H1 (cell line): ENCODE results near the gene GOLGA1. TPM values are rescaled to one million over a fixed set of nuclear protein-coding genes. Genes with fewer than 3 reads are reported as not detected.

Experiments used
- CTCF ChIA-PET: fragments of 300-600 bp; sonication (Branson Sonifier 250); formaldehyde crosslinking; loops from one replicate; lab custom pipeline; 2021; ENCODE audit not compliant: partially characterized antibody; lab: Charles Lee
- POLR2A ChIA-PET: fragments of 300-600 bp; sonication (Branson Sonifier 250); formaldehyde crosslinking; loops from one replicate; lab custom pipeline; 2021; ENCODE audit warnings: inconsistent platforms; ENCODE audit not compliant: partially characterized antibody; lab: Charles Lee
- DNase-seq, 2 experiments: peaks; one replicate each; pipeline versions ENCODE4 v3.0.0 to v3.0.0-alpha.2; 2010 to 2022; ENCODE audit warnings: low spot score in 2 of 2, low read depth in 1 of 2, mixed read lengths in 1 of 2
- FAIRE-seq: peaks from 2 replicates; lab custom pipeline; 2011; peaks lifted over from hg19 to GRCh38; lab: Jason Lieb, UNC
- H2AFZ ChIP-seq: 2 replicates; pipeline ENCODE4 v1.8.1; 2012; ENCODE audit warnings: low read length, inconsistent platforms
- H2AK5ac ChIP-seq: 2 replicates; pipeline ENCODE4 v1.6.1; 2013; ENCODE audit warnings: low read depth, low read length
- H2BK120ac ChIP-seq: replicated peaks from 2 replicates; pipeline ENCODE3; 2013; ENCODE audit warnings: low read depth, low read length, inconsistent platforms
- H2BK12ac ChIP-seq: 2 replicates; pipeline ENCODE4 v1.6.1; 2013; ENCODE audit warnings: low read depth, low read length
- H2BK15ac ChIP-seq: 2 replicates; pipeline ENCODE4 v1.6.1; 2013; ENCODE audit warnings: low read length
- H2BK20ac ChIP-seq: 2 replicates; pipeline ENCODE4 v1.6.1; 2013; ENCODE audit warnings: low read length
- H2BK5ac ChIP-seq: 2 replicates; pipeline ENCODE4 v1.6.1; 2013; ENCODE audit warnings: low read depth, low read length
- H3K14ac ChIP-seq: 2 replicates; pipeline ENCODE4 v1.6.1; 2013; ENCODE audit warnings: inconsistent platforms; ENCODE audit not compliant: insufficient read length
- H3K18ac ChIP-seq: 2 replicates; pipeline ENCODE4 v1.6.1; 2013; ENCODE audit warnings: low read length; ENCODE audit errors: extremely low read depth
- H3K23ac ChIP-seq: 2 replicates; pipeline ENCODE4 v1.6.1; 2013; ENCODE audit warnings: inconsistent platforms; ENCODE audit not compliant: insufficient read length
- H3K23me2 ChIP-seq: 2 replicates; pipeline ENCODE4 v1.6.1; 2013; ENCODE audit warnings: low read depth, low read length
- H3K27ac ChIP-seq: 2 replicates; pipeline ENCODE4 v1.6.1; 2011; ENCODE audit warnings: low read depth, low read length, inconsistent platforms
- H3K27me3 ChIP-seq, 4 experiments: replicated peaks in 1 of 4; 1 replicate in 1 of 4; 2 replicates in 3 of 4; pipeline versions ENCODE4 v1.6.1 to v1.8.1; 2011 to 2013; ENCODE audit warnings: low read length in 3 of 4, mild to moderate bottlenecking in 3 of 4, inconsistent platforms in 2 of 4, mixed read lengths in 2 of 4, moderate library complexity in 1 of 4; ENCODE audit not compliant: control insufficient read depth in 3 of 4, insufficient read depth in 3 of 4; ENCODE audit errors: extremely low read depth in 1 of 4
- H3K36me3 ChIP-seq, 4 experiments: 2 replicates each; pipeline versions ENCODE4 v1.6.1 to v1.8.1; 2011 to 2013; ENCODE audit warnings: mild to moderate bottlenecking in 4 of 4, low read length in 3 of 4, moderate library complexity in 2 of 4, control low read depth in 1 of 4, inconsistent platforms in 1 of 4; ENCODE audit not compliant: insufficient read depth in 4 of 4, control insufficient read depth in 2 of 4
- H3K4ac ChIP-seq: replicated peaks from 2 replicates; pipeline ENCODE3; 2013; ENCODE audit warnings: low read length, low read depth, mixed read lengths, inconsistent platforms; ENCODE audit not compliant: insufficient read length
- H3K4me1 ChIP-seq, 4 experiments: replicated peaks in 1 of 4; 1 replicate in 1 of 4; 2 replicates in 3 of 4; pipeline versions ENCODE4 v1.6.1 to v1.8.1; 2011 to 2013; ENCODE audit warnings: low read length in 3 of 4, inconsistent platforms in 2 of 4, mixed read lengths in 1 of 4; ENCODE audit not compliant: insufficient read depth in 4 of 4, control insufficient read depth in 3 of 4
- H3K4me2 ChIP-seq, 2 experiments: 2 replicates each; pipeline versions ENCODE4 v1.6.1 to v1.8.1; 2011 to 2013; ENCODE audit warnings: low read depth in 2 of 2, low read length in 2 of 2, control low read depth in 1 of 2, inconsistent platforms in 1 of 2, mild to moderate bottlenecking in 1 of 2; ENCODE audit not compliant: insufficient read depth in 1 of 2
- H3K4me3 ChIP-seq, 4 experiments: fragments of 200-600, 300-600 bp in 1 of 4; sonication (generic), shearing (Covaris generic), sonication (Bioruptor Twin) in 1 of 4; 2 replicates each; pipeline versions ENCODE4 v1.5.1 to v1.8.1; 2011 to 2016; ENCODE audit warnings: low read length in 4 of 4, low read depth in 3 of 4, control low read depth in 2 of 4, inconsistent platforms in 2 of 4, mild to moderate bottlenecking in 2 of 4, mixed read lengths in 1 of 4, moderate library complexity in 1 of 4; ENCODE audit not compliant: insufficient read depth in 2 of 4; ENCODE audit errors: extremely low read depth in 1 of 4
- H3K56ac ChIP-seq: replicated peaks from 2 replicates; pipeline ENCODE3; 2013; ENCODE audit warnings: low read depth, mild to moderate bottlenecking, mixed read lengths, low read length, inconsistent platforms; ENCODE audit not compliant: insufficient read length
- H3K79me1 ChIP-seq: 2 replicates; pipeline ENCODE4 v1.6.1; 2013; ENCODE audit warnings: low read depth, low read length, control low read depth
- H3K79me2 ChIP-seq, 2 experiments: 2 replicates each; pipeline versions ENCODE4 v1.6.1 to v1.8.1; 2012 to 2013; ENCODE audit warnings: low read length in 2 of 2, mild to moderate bottlenecking in 2 of 2, inconsistent platforms in 1 of 2; ENCODE audit not compliant: insufficient read depth in 2 of 2, control insufficient read depth in 1 of 2
- H3K9ac ChIP-seq, 4 experiments: replicated peaks in 1 of 4; 1 replicate in 1 of 4; 2 replicates in 3 of 4; pipeline versions ENCODE4 v1.6.1 to v1.8.1; 2011 to 2013; ENCODE audit warnings: low read depth in 3 of 4, low read length in 3 of 4, control low read depth in 2 of 4, mild to moderate bottlenecking in 2 of 4, moderate library complexity in 2 of 4, inconsistent platforms in 1 of 4; ENCODE audit errors: extremely low read depth in 1 of 4
- H3K9me3 ChIP-seq, 2 experiments: 2 replicates each; pipeline versions ENCODE4 v1.6.1 to v1.8.1; 2012 to 2013; ENCODE audit warnings: mild to moderate bottlenecking in 2 of 2, moderate library complexity in 2 of 2, control low read depth in 1 of 2, inconsistent platforms in 1 of 2, low read depth in 1 of 2, low read length in 1 of 2, mixed read lengths in 1 of 2; ENCODE audit not compliant: insufficient read depth in 2 of 2
- H4K20me1 ChIP-seq, 2 experiments: replicated peaks in 1 of 2; 2 replicates each; pipeline versions ENCODE3 to v1.8.1; 2011 to 2013; ENCODE audit warnings: inconsistent platforms in 2 of 2, low read length in 2 of 2, mild to moderate bottlenecking in 1 of 2; ENCODE audit not compliant: insufficient read depth in 2 of 2, control insufficient read depth in 1 of 2
- H4K5ac ChIP-seq: 2 replicates; pipeline ENCODE4 v1.6.1; 2013; ENCODE audit warnings: low read length, low read depth, mixed read lengths, inconsistent platforms; ENCODE audit not compliant: insufficient read length
- H4K8ac ChIP-seq: 2 replicates; pipeline ENCODE4 v1.8.0; 2013; ENCODE audit warnings: mild to moderate bottlenecking, moderate library complexity, low read length, inconsistent platforms; ENCODE audit not compliant: insufficient read depth; ENCODE audit errors: extremely low read depth
- H4K91ac ChIP-seq: replicated peaks from 2 replicates; pipeline ENCODE3; 2013; ENCODE audit warnings: low read length, mixed read lengths, inconsistent platforms; ENCODE audit not compliant: insufficient read length
- CHD2 ChIP-seq: IDR thresholded peaks from 2 replicates; pipeline ENCODE4 v1.6.1; 2012; ENCODE audit warnings: low read length, improper control_type of control experiment
- EP300 ChIP-seq, 2 experiments: IDR thresholded peaks; 1 replicate in 1 of 2; 2 replicates in 1 of 2; pipeline ENCODE4 v1.6.1; 2011 to 2012; ENCODE audit warnings: low read depth in 2 of 2, low read length in 2 of 2, mild to moderate bottlenecking in 2 of 2, borderline replicate concordance in 1 of 2, inconsistent platforms in 1 of 2, moderate library complexity in 1 of 2
- KDM1A ChIP-seq: fragments of 200-600, 300-600 bp; sonication (generic); IDR thresholded peaks from 2 replicates; pipeline ENCODE4 v1.7.1; 2016; ENCODE audit warnings: mild to moderate bottlenecking, low read length, borderline replicate concordance
- KDM5A ChIP-seq: fragments of 200-600 bp; IDR thresholded peaks from 2 replicates; pipeline ENCODE4 v1.7.1; 2012; ENCODE audit warnings: mild to moderate bottlenecking, low read length, inconsistent platforms, mixed read lengths
- PHF8 ChIP-seq: fragments of 200-600 bp; sonication (generic); conservative IDR thresholded peaks from 2 replicates; pipeline ENCODE4 v1.7.1; 2012; ENCODE audit warnings: low read depth, mild to moderate bottlenecking, inconsistent platforms, low read length, moderate library complexity
- POU5F1 ChIP-seq: IDR thresholded peaks from 2 replicates; pipeline ENCODE4 v1.6.1; 2011; ENCODE audit warnings: low read depth, mild to moderate bottlenecking, low read length, moderate library complexity
- RAD21 ChIP-seq, 2 experiments: IDR thresholded peaks in 1 of 2; conservative IDR thresholded peaks in 1 of 2; 2 replicates each; pipeline ENCODE4 v1.6.1; 2011; ENCODE audit warnings: low read depth in 2 of 2, low read length in 2 of 2, improper control_type of control experiment in 1 of 2, inconsistent platforms in 1 of 2, mild to moderate bottlenecking in 1 of 2, moderate library complexity in 1 of 2
- SP1 ChIP-seq: IDR thresholded peaks from 2 replicates; pipeline ENCODE4 v1.6.1; 2011; ENCODE audit warnings: low read depth, low read length
- SRF ChIP-seq: IDR thresholded peaks from 2 replicates; pipeline ENCODE4 v1.6.1; 2011; ENCODE audit warnings: mild to moderate bottlenecking, low read depth, low read length, moderate library complexity
- WGBS, 2 experiments: shearing (Covaris generic) in 1 of 2; methylation state at CpG; one replicate each; pipeline versions ENCODE4 v1.1.6 to v1.1.7; 2013 to 2015; ENCODE audit warnings: low lambda C conversion rate in 2 of 2, mixed read lengths in 2 of 2, inconsistent platforms in 1 of 2, low coverage in 1 of 2, missing lambda C conversion rate in 1 of 2; ENCODE audit not compliant: insufficient replicate concordance in 2 of 2, insufficient coverage in 1 of 2, insufficient read length in 1 of 2; ENCODE audit errors: extremely low coverage in 1 of 2, missing lambda C conversion rate in 1 of 2; 5-methylcytosine and 5-hydroxymethylcytosine counted together
- polyA plus RNA-seq, 7 experiments: library from polyadenylated mRNA; depleted of rRNA in 3 of 7; stranded (reverse) in 5 of 7; unstranded in 2 of 7; fragments of >200 nt in 5 of 7; fragments of 200-250 nt in 2 of 7; gene quantifications; 1 replicate in 5 of 7; 2 replicates in 1 of 7; 4 replicates in 1 of 7; pipeline versions ENCODE4 v1.2.1 to v1.2.3, GENCODE V29; 2011 to 2013; ENCODE audit warnings: missing spikeins in 2 of 7, mixed read lengths in 2 of 7
- total RNA-seq: library from RNA; stranded (reverse); fragmentation: NEBNext Ultra II Directional; extraction: Animal tissue kit (Norgen Biotek cat#: 25700); gene quantifications from 2 replicates; pipeline ENCODE4 v1.2.1, GENCODE V29; 2021

Gene GOLGA1
- total and polyA plus RNA-seq, 2 of the 8 experiments (the other 6 are each of a cell fraction or from before 2014, with no cell fraction given) = 4.8 to 6.5 TPM

GRCh38 chr9:124839612-124840299, 101.1 kb downstream of the GOLGA1 start:
- H3K9ac ChIP-seq = no peak overlapping the region
- CTCF ChIA-PET = interaction anchor here (0.6 to 65.2 kb wide), 25 partner anchors 10 to 704 kb away, joined by 3 to 1529 read pairs (median 4); partner anchors contain the start of genes ARPC5L, NR6A1, OLFML2A and RABEPK
- 0 out of 2 replicates have a peak overlapping the region, but pooled peaks have one; percentile 34 for H2AFZ ChIP-seq
- H3K79me2 ChIP-seq = no peaks in the 10 kb centered on the region
- FAIRE-seq = peak; percentile 60
- no peak overlapping the region for H3K14ac ChIP-seq
- peak overlapping the region; percentile 84; the same call in 1 of the 2 replicates for H2BK15ac ChIP-seq
- H3K4me2 ChIP-seq = no peak overlapping the region
- no peaks in the 10 kb centered on the region for H3K27me3 ChIP-seq
- peak in 1 of 2 experiments; percentile 84 for DNase-seq
- H2BK5ac ChIP-seq = no peak overlapping the region
- H3K27ac ChIP-seq = 0 out of 2 replicates have a peak overlapping the region, but pooled peaks have one; percentile 5
- H4K91ac ChIP-seq = no peak overlapping the region
- H3K23ac ChIP-seq = no peak overlapping the region
- H3K23me2 ChIP-seq = no peaks in the 10 kb centered on the region
- H3K79me1 ChIP-seq = no peaks in the 10 kb centered on the region
- H3K4ac ChIP-seq = no peak overlapping the region
- no peak overlapping the region for H4K5ac ChIP-seq
- H3K9me3 ChIP-seq = no peaks in the 10 kb centered on the region
- H2BK12ac ChIP-seq = no peak overlapping the region
- no peak overlapping the region for H3K18ac ChIP-seq
- 73% methylated on average over 12 of the region's 12 CpGs; no CpG with 5 or more reads in 1 of the 2 experiments for WGBS, 2 experiments
- POLR2A ChIA-PET = interaction anchor here (0.6 to 6.4 kb wide), 11 partner anchors 10 to 402 kb away, joined by 3 to 29 read pairs (median 4); partner anchors contain the start of genes ARPC5L, HSPA5, OLFML2A and RPL35
- peaks cover 0 to 14% (median 3%) of the 10 kb centered on the region in 4 experiments; a peak in 4 of 7 replicates for H3K4me1 ChIP-seq
- no peak overlapping the region for H2AK5ac ChIP-seq
- H3K56ac ChIP-seq = no peak overlapping the region
- H3K36me3 ChIP-seq = no peaks in the 10 kb centered on the region
- H2BK20ac ChIP-seq = no peak overlapping the region
- H4K20me1 ChIP-seq = no peaks in the 10 kb centered on the region
- peak overlapping the region; percentile 63; the same call in 1 of the 2 replicates for H4K8ac ChIP-seq
- no peak overlapping the region for H3K4me3 ChIP-seq
- H2BK120ac ChIP-seq = no peak overlapping the region
- TF ChIP-seq PHF8 = no peak
- no peak for TF ChIP-seq SRF
- no peak for TF ChIP-seq CHD2
- no peak for TF ChIP-seq EP300 (IDR thresholded peaks at IDR 0.05; ENCODE audit: borderline replicate concordance in 1 of 2, low read depth in 2 of 2, low read length in 2 of 2)
- no peak for TF ChIP-seq SP1
- TF ChIP-seq KDM1A = 0 out of 2 replicates have a peak, but pooled peaks have one; percentile 24
- TF ChIP-seq RAD21 (IDR thresholded peaks at IDR 0.05 in 1 of 2, conservative IDR thresholded peaks at IDR 0.05 in 1 of 2; ENCODE audit: low read depth in 2 of 2, low read length in 2 of 2) = peak; percentile 50 to 61
- TF ChIP-seq KDM5A = no peak
- no peak for TF ChIP-seq POU5F1
